ENCODE measurements around the gene LHX2.

The LHX2 gene

DNA sequence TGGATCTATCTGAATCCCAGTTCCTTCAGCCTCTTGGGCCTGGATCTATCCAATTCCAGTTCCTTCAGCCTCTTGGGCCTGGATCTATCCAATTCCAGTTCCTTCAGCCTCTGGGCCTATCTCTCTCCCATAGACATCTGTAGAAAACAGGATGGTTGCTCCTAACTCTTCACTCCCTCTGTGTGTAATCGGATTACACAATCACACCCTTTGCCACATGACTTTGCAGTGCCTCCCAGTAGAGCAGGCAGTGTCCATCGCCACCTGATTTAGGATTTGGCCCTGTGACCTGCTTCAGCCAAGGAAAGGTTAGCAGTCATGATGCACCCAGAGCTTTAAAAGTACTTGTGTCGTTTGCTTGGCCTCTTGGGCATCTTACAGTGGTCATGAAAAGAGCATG is 56.7 kb downstream of the LHX2 start:
- DNase-seq, result no peak

DNA sequence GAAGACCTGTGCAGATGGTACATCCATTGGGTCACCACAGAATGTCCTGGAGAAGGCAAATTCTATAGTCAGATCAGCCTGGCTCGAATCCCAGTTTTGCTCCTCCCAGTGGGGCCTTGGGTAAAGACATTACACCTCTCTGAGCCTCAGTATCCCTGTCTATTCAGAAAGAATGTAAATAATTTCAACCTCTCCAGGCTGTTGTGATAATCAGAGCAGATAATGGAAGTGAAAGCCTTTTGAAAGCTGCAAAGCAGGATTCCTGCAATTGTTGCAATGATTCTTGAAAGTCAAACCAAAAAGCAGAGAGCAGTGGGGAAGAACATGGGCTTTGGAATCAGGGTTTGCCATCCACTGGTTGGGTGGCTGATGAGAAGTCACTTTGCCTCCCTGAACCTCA is 63.2 kb downstream of the LHX2 start:
- DNase-seq, result no peak

DNA sequence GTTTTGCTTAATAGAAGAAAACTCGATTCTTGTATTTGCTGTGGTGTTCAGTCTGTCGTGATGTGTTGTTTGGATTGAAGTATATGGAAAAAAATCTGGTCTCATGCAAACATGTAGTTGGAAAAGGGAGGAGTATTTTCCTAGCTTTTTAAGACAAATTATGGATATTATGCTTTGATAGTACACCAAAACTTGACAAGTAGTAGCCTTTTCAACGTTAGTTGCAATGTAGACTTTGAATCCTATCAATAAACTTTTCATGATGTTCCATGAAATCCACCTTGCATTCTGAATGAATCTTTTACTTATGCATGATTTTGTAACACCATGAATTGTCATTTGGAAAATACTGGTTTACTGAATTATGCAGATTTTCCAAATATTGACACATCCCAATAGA is 64.2 kb downstream of the LHX2 start:
- no peak for DNase-seq

DNA sequence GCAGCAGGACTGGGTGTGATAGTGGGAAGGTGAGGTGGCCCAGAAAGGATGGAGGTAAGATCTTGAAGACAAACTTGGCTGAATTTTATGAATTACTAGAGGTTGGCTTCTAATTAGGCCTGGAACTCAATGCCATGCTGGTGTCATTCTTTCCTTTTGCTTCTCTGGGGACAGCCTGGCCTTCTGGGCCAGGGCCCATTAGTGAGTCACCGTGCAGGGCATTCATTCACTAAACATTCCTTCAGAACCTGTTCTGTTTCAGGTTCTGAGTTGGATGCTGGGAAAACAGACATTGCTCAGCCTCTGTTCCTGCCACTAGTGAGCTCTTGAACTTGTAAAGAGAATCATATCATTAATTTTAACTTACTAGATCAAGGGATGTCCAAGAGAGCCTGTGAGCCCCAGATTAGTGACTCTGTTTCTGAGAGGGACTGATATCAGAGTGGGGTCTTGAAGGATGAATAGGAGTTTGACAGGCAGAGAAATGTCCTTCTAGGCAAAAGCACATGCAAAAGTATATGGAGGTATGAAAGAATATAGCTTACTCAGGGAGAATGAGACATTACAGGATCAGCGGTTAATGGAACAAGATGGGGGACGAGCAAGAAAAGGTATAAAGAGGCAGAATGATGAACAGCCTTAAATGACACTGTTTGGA is 66.5 kb downstream of the LHX2 start:
- no peak for DNase-seq

DNA sequence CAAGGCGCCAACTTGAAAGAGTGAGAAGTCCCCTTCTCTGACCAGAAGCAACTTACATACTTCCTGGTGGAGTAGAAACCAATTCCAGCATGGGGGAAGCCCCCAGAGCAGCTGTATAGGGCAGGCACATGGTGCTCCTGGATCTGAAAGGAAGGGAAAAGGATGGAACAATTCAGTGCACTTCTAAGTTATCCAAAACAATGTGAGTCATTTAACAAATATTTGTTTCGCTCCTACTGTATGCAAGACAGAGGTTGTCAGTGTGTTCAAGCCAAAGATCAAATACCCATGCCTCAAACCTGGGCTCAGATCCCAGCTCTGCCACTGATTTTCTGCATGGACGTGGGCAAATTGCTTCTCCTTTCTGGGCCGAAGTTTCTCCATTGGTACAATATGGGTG is 67.1 kb downstream of the LHX2 start:
- DNase-seq, result no peak

DNA sequence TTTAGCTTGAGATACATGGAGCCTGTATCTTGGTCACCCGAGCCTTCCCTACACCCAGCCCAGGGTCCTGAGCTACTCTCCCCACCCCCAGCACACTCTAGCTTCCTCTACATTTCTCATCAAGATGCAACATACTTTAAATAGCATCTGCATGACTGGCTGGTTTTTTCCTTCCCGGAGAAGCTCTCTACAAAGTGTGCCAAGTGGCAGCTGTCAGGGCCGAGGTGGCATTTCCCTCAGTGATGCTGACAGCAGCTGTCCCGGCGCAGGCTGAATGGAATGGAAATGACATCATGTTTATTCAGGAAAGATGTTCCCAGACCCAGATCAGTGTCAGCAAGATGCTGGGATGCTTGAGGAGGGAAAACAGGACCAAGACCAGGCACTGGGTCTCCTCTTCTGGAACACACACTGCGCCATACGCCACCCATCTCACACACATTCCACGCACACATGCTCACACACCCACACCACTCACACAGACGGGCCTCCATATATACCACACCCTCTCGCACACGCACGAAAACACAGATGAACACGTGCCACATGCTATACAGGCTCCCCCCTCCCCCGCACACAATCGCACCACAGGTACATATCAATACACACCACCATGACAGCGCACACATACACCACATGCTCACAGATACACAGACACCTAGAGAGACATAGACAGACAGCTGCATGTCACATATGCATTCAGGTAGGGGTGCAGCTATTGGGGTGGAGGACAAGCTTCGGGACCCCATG is 67.8 kb downstream of the LHX2 start:
- no peak for DNase-seq

DNA sequence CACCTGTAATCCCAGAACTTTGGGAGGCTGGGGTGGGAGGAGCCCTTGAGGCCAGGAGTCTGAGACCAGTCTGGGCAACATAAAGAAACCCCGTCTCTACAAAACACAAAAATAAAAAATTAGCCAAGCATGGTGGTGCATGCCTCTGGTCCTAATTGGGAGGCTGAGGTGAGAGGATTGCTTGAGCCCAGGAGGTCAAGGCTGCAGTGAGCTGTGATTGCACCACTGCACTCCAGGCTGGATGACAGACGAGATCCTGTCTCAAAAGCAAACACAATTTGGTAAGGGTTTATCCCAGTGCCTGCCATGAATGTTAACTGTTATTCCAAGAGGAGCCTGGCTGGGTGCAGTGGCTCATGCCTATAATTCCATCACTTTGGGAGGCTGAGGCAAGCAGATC is 71.1 kb downstream of the LHX2 start:
- no peak for DNase-seq

Measured in NCI-H748 treated with DMSO at 0.1 percent for 48 hours (cell line).